ENCODE data around the gene GH2. TPM values are rescaled to one million over a fixed set of nuclear protein-coding genes. Genes with fewer than 3 reads are reported as not detected.
"Not testable (repeated sequence)": the region's sequence is repeated elsewhere in the genome, so short reads cannot be mapped to it uniquely, and the experiment has no call there.

The GH2 gene
- total RNA-seq, 1 experiment from 2014 or later: not detected

DNA sequence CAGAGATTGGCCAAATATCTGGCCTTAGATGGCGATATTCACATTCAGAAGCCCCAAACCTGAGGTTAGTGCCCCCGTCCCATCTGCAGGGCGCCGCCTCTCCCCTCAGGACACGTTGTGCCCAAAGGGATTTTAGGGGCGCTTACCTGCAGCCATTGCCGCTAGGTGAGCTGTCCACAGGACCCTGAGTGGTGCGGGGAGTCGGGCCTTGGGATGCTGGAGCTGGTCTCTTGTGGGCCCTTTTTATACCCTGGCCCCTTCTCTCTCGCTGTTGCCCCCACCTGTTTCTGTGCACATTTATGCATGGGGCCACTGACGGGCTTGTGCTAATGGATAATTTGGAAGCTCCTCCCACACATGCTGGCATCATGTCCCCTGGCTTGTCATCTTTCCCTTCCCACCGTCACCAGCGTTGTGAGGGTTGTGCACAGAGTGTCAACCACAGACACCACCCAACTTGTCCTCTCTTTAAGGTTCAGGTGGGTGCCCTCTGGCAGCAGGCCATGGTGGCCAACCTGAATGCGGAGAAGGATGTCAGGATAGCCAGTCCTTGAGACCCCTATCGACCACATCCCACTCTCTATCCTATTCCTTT lies 29.4 kb upstream of the GH2 start, which contains the start of gene CSHL1:
Gene CSHL1, minus strand, starts transcription at position 218 of the 595 bp plus-strand sequence. Its CDS starts 62 bp downstream, at position 156.
- no peak for DNase-seq (ENCODE audit: low read depth)

- no peak for DNase-seq (ENCODE audit: low read depth)
Observed at GRCh38 chr17:63910096-63910495, 28.4 kb upstream of the GH2 start.

- DNase-seq (ENCODE audit: low read depth): not testable (repeated sequence)
Observed at GRCh38 chr17:63909586-63909985, 27.8 kb upstream of the GH2 start.

DNA sequence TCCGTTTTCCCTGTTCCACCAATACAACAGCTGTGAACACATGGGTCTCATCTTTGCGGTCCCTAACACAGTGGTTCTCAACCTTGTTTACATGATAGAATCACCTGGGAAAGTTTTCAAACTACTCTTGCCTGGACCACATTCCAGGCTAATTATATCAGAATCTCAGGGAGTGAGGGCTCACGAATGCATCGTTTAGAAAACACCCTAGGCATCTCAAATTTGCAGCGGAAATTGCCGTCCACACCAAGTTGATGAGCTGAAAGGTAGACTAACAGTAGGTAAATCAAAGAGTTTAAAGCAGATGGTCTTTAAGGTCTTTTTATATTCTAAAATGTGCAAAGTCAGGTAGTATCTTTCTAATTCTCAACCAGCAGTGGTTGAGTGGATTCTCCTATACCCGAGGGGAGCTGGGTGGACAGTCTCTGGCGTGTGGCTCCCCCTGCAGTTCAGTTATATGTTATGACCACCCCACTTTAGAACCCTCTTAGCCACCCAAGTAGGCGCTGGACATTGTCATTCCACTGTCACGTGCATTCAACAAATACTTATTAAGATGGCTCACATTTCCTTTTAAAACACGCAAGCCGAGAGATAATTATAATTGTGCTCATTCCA lies 25.5 kb upstream of the GH2 start:
- DNase-seq (ENCODE audit: low read depth): not testable (repeated sequence)

DNA sequence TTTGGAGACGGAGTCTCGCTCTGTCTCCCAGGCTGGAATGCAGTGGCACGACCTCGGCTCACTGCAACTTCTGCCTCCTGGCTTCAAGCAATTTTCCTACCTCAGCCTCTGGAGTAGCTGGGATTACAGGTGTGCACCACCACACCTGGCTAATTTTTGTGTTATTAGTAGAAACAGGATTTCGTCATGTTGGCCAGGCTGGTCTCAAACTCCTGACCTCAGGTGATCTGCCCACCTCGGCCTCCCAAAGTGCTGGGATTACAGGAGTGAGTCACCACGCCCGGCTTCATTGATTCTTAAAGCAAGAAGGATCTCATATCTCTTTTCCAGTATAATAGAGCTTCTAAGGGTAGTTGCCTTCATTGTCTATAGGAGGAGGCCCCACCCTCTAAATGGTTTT lies 23.1 kb upstream of the GH2 start:
- not testable (repeated sequence) for DNase-seq (ENCODE audit: low read depth)

- not testable (repeated sequence) for DNase-seq (ENCODE audit: low read depth)
Observed at GRCh38 chr17:63903787-63904201, 22.1 kb upstream of the GH2 start.

DNA sequence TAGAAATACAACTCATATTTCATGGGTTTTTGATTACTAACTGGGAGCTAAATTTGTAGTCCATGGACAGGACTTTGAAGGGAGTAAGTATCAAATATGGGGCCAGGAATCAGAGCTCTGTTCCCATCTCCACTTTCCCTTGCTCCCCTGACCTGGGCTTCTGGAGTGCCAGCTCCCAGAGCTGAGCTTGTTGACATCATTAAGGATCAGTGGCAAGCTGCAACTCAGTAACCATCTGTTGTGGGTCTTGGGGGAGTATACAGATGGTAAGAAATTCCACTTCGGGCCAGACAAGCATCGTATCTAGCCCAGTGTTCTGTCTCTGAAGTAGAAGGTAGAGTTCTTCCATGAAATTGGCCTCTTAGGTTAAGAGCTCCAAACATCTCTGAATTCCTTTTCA lies 20.2 kb upstream of the GH2 start:
- not testable (repeated sequence) for DNase-seq (ENCODE audit: low read depth)

- not testable (repeated sequence) for DNase-seq (ENCODE audit: low read depth)
Observed at GRCh38 chr17:63898899-63899798, 17.4 kb upstream of the GH2 start.

GRCh38 chr17:63896524-63897354 lies 15.0 kb upstream of the GH2 start, which contains the start of gene CSH1:
CSH1 (minus strand) TSS chr17:63896574; CDS start chr17:63896511, 63 bp downstream.
- not testable (repeated sequence) for DNase-seq (ENCODE audit: low read depth)

- not testable (repeated sequence) for DNase-seq (ENCODE audit: low read depth)
Observed at GRCh38 chr17:63894821-63895220, 13.1 kb upstream of the GH2 start.

DNA sequence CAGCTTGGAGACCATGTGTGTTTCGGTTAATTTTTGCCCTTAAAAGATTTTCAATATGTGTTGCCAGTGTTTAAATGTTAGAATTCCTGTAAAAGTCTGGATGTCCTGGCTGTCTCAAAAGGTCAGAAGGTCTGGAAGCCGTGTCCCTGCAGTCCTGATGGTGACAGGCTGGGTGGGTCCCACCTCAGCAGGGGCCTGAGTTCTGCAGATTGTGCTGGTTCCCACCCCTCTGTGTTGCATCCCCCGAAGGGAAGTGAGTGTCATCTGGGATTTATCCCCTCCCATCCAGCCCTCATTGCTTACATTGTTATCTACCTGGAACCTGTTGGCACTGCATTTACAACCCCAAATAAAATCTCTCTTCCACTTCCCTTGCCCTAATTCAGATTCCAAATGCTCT lies 12.3 kb upstream of the GH2 start:
- DNase-seq (ENCODE audit: low read depth): not testable (repeated sequence)

DNA sequence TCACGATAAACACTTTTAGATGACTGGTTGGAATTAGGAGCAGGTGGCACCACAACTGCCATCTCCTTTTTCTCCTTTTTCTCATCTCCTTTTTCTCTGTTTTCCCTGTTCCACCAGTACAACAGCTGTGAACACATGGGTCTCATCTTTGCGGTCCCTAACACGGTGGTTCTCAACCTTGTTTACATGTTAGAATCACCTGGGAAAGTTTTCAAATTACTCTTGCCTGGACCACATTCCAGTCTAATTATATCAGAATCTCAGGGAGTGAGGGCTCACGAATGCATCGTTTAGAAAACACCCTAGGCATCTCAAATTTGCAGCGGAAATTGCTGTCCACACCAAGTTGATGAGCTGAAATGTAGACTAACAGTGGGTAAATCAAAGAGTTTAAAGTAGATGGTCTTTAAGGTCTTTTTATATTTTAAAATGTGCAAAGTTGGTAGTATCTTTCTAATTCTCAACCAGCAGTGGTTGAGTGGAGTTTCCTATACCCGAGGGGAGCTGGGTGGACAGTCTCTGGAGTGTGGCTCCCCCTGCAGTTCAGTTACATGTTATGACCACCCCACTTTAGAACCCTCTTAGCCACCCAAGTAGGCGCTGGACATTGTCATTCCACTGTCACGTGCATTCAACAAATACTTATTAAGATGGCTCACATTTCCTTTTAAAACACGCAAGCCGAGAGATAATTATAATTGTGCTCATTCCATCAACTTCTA lies 10.7 kb upstream of the GH2 start:
- not testable (repeated sequence) for DNase-seq (ENCODE audit: low read depth)

GRCh38 chr17:63889026-63889848 lies 7.5 kb upstream of the GH2 start:
- peak; percentile 41 for DNase-seq (ENCODE audit: low read depth)

DNA sequence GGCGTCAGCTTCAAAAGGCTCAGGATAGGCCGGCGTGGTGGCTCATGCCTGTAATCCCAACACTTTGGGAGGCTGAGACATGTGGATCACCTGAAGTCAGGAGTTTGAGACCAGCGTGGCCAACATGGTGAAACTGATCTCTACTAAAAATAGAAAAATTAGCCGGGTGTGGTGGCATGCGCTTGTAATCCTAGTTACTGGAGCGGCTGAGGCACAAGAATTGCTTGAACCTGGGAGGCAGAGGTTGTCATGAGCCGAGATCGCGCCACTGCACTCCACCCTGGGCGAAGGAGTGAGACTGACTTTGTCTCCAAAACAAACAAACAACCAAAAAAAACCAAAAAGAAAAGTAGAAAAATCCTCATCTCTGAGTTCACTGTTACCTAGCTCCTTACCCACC lies 3.4 kb upstream of the GH2 start:
- DNase-seq (ENCODE audit: low read depth): not testable (repeated sequence)

GRCh38 chr17:63882626-63883126 lies 932 bp upstream of the GH2 start:
- not testable (repeated sequence) for DNase-seq (ENCODE audit: low read depth)

GRCh38 chr17:63881337-63881736 lies 407 bp downstream of the GH2 start:
- not testable (repeated sequence) for DNase-seq (ENCODE audit: low read depth)

GRCh38 chr17:63880706-63881105 lies 1.0 kb downstream of the GH2 start:
- DNase-seq (ENCODE audit: low read depth): no peak

GRCh38 chr17:63878413-63878812 lies 3.3 kb downstream of the GH2 start:
- not testable (repeated sequence) for DNase-seq (ENCODE audit: low read depth)

GRCh38 chr17:63874693-63875092 lies 7.1 kb downstream of the GH2 start:
- not testable (repeated sequence) for DNase-seq (ENCODE audit: low read depth)
